ENCODE measurements around the gene KRTAP4-3. TPM values are rescaled to one million over a fixed set of nuclear protein-coding genes. Genes with fewer than 3 reads are reported as not detected.

The KRTAP4-3 gene
- total and polyA plus RNA-seq, 2 of the 8 experiments (the other 6 are each of a cell fraction or from before 2014, with no cell fraction given), result not detected

DNA sequence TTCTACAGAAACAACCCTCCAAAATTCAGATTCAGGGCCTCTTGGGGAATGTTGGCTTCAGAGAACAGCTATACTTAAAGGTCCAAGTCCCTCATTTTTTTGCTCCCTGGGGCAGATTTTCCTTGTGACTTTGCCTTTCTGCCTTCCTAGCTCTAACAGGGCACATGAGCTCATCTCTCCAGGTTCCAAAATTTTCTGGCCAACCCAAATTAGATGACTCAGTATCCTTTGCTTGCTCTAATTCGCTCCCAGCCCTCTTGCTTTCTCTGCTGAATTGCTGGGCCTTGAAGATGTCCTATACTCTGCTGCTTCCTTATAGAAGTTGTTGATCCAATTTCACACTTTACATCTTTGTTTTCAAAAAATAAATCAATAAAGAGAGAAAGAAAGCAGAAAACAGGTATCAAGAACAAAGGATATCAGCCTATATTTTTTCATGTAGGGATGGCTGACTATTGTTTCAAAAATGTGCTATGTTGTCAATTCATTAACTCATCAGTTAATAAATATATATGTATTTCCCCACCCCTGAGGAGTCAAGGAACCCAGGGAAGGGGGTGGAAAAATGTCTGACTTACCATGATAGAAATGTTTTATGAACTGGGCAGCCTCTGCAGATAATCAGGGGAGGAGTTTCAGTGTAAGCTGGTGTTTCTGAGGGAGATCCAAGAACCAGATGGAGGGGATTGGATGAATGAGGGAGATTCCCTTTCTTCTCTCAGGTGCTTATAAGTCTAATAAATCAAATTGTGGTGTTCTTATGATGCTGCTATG lies 11.0 kb upstream of the KRTAP4-3 start:
- H3K4ac ChIP-seq (replicated peaks; ENCODE audit: insufficient read length, low read depth, low read length), result no peak overlapping the region
- H3K27me3 ChIP-seq (replicated peaks in 1 of 4; ENCODE audit: control insufficient read depth in 3 of 4, extremely low read depth in 1 of 4, insufficient read depth in 3 of 4, low read length in 3 of 4), result no peaks in the 10 kb centered on the region
- H4K8ac ChIP-seq (ENCODE audit: extremely low read depth, insufficient read depth, low read length), result no peak overlapping the region
- H2BK12ac ChIP-seq (ENCODE audit: low read depth, low read length), result no peak overlapping the region
- no peak overlapping the region for H3K4me3 ChIP-seq (ENCODE audit: extremely low read depth in 1 of 4, insufficient read depth in 2 of 4, low read depth in 3 of 4, low read length in 4 of 4)
- DNase-seq (ENCODE audit: low read depth in 1 of 2, low spot score in 2 of 2) (no peak), FAIRE-seq (no peak)
- H3K23me2 ChIP-seq (ENCODE audit: low read depth, low read length), result no peaks in the 10 kb centered on the region; the same call in 1 of the 2 replicates
- H4K91ac ChIP-seq (replicated peaks; ENCODE audit: insufficient read length, low read length), result no peak overlapping the region
- H3K4me2 ChIP-seq (ENCODE audit: insufficient read depth in 1 of 2, low read depth in 2 of 2, low read length in 2 of 2), result no peak overlapping the region
- no peak overlapping the region for H2BK5ac ChIP-seq (ENCODE audit: low read depth, low read length)
- H3K27ac ChIP-seq (ENCODE audit: low read depth, low read length), result no peak overlapping the region
- no peak overlapping the region for H3K14ac ChIP-seq (ENCODE audit: insufficient read length)
- H3K23ac ChIP-seq (ENCODE audit: insufficient read length), result no peak overlapping the region
- CTCF ChIA-PET (ENCODE audit: partially characterized antibody), result interaction anchor here (0.6 kb wide), 1 partner anchor 1348 kb away, joined by 3 read pairs; no protein-coding TSS in a partner anchor
- no peaks in the 10 kb centered on the region for H3K9me3 ChIP-seq (ENCODE audit: insufficient read depth in 2 of 2, low read depth in 1 of 2, low read length in 1 of 2)
- POLR2A ChIA-PET (ENCODE audit: partially characterized antibody), result no interaction called here
- no peaks in the 10 kb centered on the region for H3K79me1 ChIP-seq (ENCODE audit: low read depth, low read length)
- H2BK20ac ChIP-seq (ENCODE audit: low read length), result no peak overlapping the region
- H3K18ac ChIP-seq (ENCODE audit: extremely low read depth, low read length), result no peak overlapping the region
- H4K5ac ChIP-seq (ENCODE audit: insufficient read length, low read depth, low read length), result no peak overlapping the region
- no peak overlapping the region for H2BK120ac ChIP-seq (replicated peaks; ENCODE audit: low read depth, low read length)
- H3K4me1 ChIP-seq (replicated peaks in 1 of 4; ENCODE audit: control insufficient read depth in 3 of 4, insufficient read depth in 4 of 4, low read length in 3 of 4), result no peaks in the 10 kb centered on the region
- H3K79me2 ChIP-seq (ENCODE audit: control insufficient read depth in 1 of 2, insufficient read depth in 2 of 2, low read length in 2 of 2), result no peaks in the 10 kb centered on the region
- H2BK15ac ChIP-seq (ENCODE audit: low read length), result no peak overlapping the region
- no peak overlapping the region for H2AK5ac ChIP-seq (ENCODE audit: low read depth, low read length)
- H3K9ac ChIP-seq (replicated peaks in 1 of 4; ENCODE audit: extremely low read depth in 1 of 4, low read depth in 3 of 4, low read length in 3 of 4), result no peak overlapping the region
- no peaks in the 10 kb centered on the region for H3K36me3 ChIP-seq (ENCODE audit: control insufficient read depth in 2 of 4, insufficient read depth in 4 of 4, low read length in 3 of 4)
- H3K56ac ChIP-seq (replicated peaks; ENCODE audit: insufficient read length, low read depth, low read length), result no peak overlapping the region
- no peak overlapping the region for H2AFZ ChIP-seq (ENCODE audit: low read length)
- H4K20me1 ChIP-seq (replicated peaks in 1 of 2; ENCODE audit: control insufficient read depth in 1 of 2, insufficient read depth in 2 of 2, low read length in 2 of 2), result no peaks in the 10 kb centered on the region
- 76% methylated on average over 1 of the region's 1 CpG; no CpG with 5 or more reads in 1 of the 2 experiments for WGBS, 2 experiments (ENCODE audit: extremely low coverage in 1 of 2, insufficient coverage in 1 of 2, insufficient read length in 1 of 2, insufficient replicate concordance in 2 of 2, low coverage in 1 of 2, low lambda C conversion rate in 2 of 2, missing lambda C conversion rate in 1 of 2)
- TF ChIP-seq POU5F1 (IDR thresholded peaks at IDR 0.05; ENCODE audit: low read depth, low read length) (no peak), SP4 (IDR thresholded peaks at IDR 0.05; ENCODE audit: low read length) (no peak), TCF12 (IDR thresholded peaks at IDR 0.05; ENCODE audit: low read depth, low read length) (no peak), TAF1 (IDR thresholded peaks at IDR 0.05; ENCODE audit: low read depth, low read length) (no peak), POLR2AphosphoS5 (IDR thresholded peaks at IDR 0.05; ENCODE audit: low read depth, low read length) (no peak), SRF (IDR thresholded peaks at IDR 0.05; ENCODE audit: low read depth, low read length) (no peak), FOSL1 (IDR thresholded peaks at IDR 0.05; ENCODE audit: insufficient read depth, low read depth, low read length) (no peak), PHF8 (conservative IDR thresholded peaks at IDR 0.05; ENCODE audit: low read depth, low read length) (no peak), ASH2L (IDR thresholded peaks at IDR 0.05; ENCODE audit: low read length) (no peak), TAF7 (optimal IDR thresholded peaks at IDR 0.05; ENCODE audit: borderline replicate concordance, low read depth, low read length) (no peak), SIRT6 (IDR thresholded peaks at IDR 0.05; ENCODE audit: low read length) (no peak), YY1 (IDR thresholded peaks at IDR 0.05; ENCODE audit: low read depth, low read length) (no peak), TEAD4 (IDR thresholded peaks at IDR 0.05; ENCODE audit: low read depth, low read length) (no peak), EP300 (IDR thresholded peaks at IDR 0.05; ENCODE audit: borderline replicate concordance in 1 of 2, low read depth in 2 of 2, low read length in 2 of 2) (no peak)

Measured in H1 (cell line).